Stimulated activated CD8-positive, alpha-beta memory T cell treated with anti-CD3 and anti-CD28 coated beads, Interleukin-4, amount 100 ng/mL, for 1 hour (primary cell): ENCODE measurements around the gene RBM24.

Experiments
- DNase-seq, 2 donors: peaks; one replicate each; pipeline ENCODE4 v3.0.0-alpha.2; 2020; ENCODE audit warnings: low read depth in 2 of 2, low spot score in 1 of 2

The RBM24 gene

DNA sequence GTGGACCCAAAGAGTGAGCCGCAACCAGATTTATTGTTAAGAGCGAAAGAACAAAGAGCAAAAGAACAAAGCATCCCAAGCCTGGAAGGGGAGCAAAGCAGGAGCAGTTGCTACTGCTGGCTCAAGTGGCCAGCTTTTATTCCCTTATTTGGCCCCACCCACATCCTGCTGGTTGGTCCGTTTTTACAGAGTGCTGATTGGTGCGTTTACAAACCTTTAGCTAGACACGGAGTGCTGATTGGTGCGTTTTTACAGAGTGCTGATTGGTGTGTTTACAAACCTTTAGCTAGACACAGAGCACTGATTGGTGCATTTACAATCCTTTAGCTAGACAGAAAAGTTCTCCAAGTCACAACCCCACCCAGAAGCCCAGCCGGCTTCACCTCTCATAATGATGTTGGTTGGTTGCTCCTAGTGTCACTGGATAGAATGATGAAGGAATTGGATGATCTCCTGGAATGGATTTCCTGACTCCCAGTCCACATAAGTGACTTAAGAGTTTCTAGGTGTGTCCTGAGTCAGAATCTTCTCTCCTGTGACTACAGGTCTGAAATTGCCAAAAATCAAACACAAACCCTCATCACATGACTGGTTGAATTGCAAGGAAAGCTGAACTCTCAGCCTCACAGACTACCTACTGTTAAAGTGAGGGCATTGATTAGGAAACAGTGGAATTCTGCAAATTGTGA, 60.1 kb downstream of the RBM24 start:
- no peak for DNase-seq

DNA sequence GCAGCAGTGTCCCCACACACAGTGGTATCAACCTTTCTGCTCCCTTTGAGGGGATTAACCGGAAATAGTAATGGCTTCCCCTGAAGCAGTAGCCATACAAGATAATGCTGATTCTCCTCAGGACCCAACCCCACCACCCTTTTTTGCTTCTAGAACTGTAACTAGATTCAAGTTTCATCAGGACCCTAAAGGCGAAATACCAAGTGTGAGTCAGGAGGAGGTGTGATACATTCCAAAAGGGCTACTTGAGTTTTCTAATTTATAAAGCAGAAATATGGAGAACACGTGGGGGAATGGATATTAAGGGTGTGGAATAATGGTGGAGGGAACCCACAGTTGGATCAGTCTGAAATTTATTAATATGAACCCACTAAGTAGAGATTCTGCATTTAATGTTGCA, 60.7 kb downstream of the RBM24 start:
- DNase-seq: no peak

DNA sequence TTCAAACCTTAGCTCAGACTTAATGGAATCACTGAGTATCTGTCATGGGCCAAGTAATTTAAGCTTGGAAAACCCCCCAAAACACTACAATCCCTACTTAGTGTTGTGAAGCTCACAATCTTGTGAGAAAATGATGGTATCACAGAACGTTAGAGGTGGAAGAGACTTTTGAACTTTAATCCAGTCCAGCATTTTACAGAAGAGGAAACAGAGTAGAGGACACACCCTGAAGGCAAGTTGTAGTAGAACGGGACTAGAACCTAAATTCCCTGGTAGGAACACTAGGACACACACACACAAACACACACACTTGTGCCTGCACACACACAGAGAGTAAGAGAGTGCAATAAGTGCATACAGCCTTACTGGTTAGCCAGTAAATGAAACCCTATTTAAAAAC, 62.1 kb downstream of the RBM24 start:
- DNase-seq: no peak
